Prostate gland (tissue), 2 donors: Measurements from ENCODE around the gene LAMB1. TPM values are rescaled to one million over a fixed set of nuclear protein-coding genes. Genes with fewer than 3 reads are reported as not detected.
A peak's percentile ranks its signal among the peaks of the same experiment; 100 is the strongest.
"Not testable (repeated sequence)": the region's sequence is repeated elsewhere in the genome, so short reads cannot be mapped to it uniquely, and the experiment has no call there.

Source experiments
- DNase-seq: peaks from one replicate; pipeline ENCODE4 v3.0.0-alpha.2; 2019; ENCODE audit warnings: low spot score
- H3K27ac ChIP-seq, 2 donors: fragments of 200-600 bp; sonication (generic); 2 replicates each; pipeline ENCODE4 v1.5.1; 2017 to 2019
- H3K27me3 ChIP-seq: fragments of 200-600 bp; sonication (generic); replicated peaks from 2 replicates; pipeline ENCODE4 v1.5.1; 2019; ENCODE audit not compliant: insufficient read depth
- H3K36me3 ChIP-seq, 2 donors: fragments of 200-600 bp; sonication (generic); 1 replicate in 1 of 2; 2 replicates in 1 of 2; pipeline versions ENCODE4 v1.5.1 to v1.8.1; 2017 to 2019
- H3K4me1 ChIP-seq: fragments of 200-600 bp; sonication (generic); replicated peaks from 2 replicates; pipeline ENCODE4 v1.5.1; 2019
- H3K4me3 ChIP-seq, 2 donors: fragments of 200-600 bp; sonication (generic); 2 replicates each; pipeline ENCODE4 v1.5.1; 2017 to 2019
- H3K9me3 ChIP-seq: fragments of 200-600 bp; sonication (generic); 2 replicates; pipeline ENCODE4 v1.5.1; 2017
- POLR2A ChIP-seq: fragments of 450-650 bp; IDR thresholded peaks from one replicate; pipeline ENCODE4 v1.6.1; 2016; ENCODE audit warnings: antibody characterized with exemption, mild to moderate bottlenecking
- POLR2AphosphoS5 ChIP-seq: sonication (generic); formaldehyde crosslinking; IDR thresholded peaks from one replicate; pipeline ENCODE4 v1.6.1; 2017; ENCODE audit warnings: antibody characterized with exemption
- WGBS: methylation state at CpG from one replicate; pipeline ENCODE4 v1.1.5; 2018; 5-methylcytosine and 5-hydroxymethylcytosine counted together
- intact Hi-C: fragments of 100-400 bp; cut with DNase I; formaldehyde crosslinking; loops from one replicate; pipeline ENCODE4 v1.14.2; 2022
- total RNA-seq, 2 donors: library from RNA; depleted of rRNA; stranded (reverse); fragments of >200 nt; gene quantifications; one replicate each; pipeline ENCODE4 v1.1.0, GENCODE V29; 2016
- TF ChIP-seq, protein P1 (sequence below), 4 experiments: fragments of 200-600 bp in 2 of 4; fragments of 450-650 bp in 2 of 4; sonication (generic) in 2 of 4; IDR thresholded peaks; 1 replicate in 3 of 4; 2 replicates in 1 of 4; pipeline ENCODE4 v1.5.1; 2016 to 2019; ENCODE audit warnings: antibody characterized with exemption in 4 of 4, mild to moderate bottlenecking in 2 of 4, moderate library complexity in 2 of 4

LAMB1 gene
- total RNA-seq, 2 donors from 2014 or later, result 15.5 to 64.1 TPM

- intact Hi-C loops, result no loop called here
- Histone ChIP-seq H3K27me3 (no peaks in the 10 kb centered on the region), H3K36me3 (no peaks in the 10 kb centered on the region), H3K4me1 (no peaks in the 10 kb centered on the region), H3K9me3 (no peaks in the 10 kb centered on the region), H3K27ac (no peak overlapping the region), H3K4me3 (no peak overlapping the region)
- no peak for TF ChIP-seq POLR2A
- TF ChIP-seq POLR2AphosphoS5, result no peak
- TF ChIP-seq, protein P1, sequence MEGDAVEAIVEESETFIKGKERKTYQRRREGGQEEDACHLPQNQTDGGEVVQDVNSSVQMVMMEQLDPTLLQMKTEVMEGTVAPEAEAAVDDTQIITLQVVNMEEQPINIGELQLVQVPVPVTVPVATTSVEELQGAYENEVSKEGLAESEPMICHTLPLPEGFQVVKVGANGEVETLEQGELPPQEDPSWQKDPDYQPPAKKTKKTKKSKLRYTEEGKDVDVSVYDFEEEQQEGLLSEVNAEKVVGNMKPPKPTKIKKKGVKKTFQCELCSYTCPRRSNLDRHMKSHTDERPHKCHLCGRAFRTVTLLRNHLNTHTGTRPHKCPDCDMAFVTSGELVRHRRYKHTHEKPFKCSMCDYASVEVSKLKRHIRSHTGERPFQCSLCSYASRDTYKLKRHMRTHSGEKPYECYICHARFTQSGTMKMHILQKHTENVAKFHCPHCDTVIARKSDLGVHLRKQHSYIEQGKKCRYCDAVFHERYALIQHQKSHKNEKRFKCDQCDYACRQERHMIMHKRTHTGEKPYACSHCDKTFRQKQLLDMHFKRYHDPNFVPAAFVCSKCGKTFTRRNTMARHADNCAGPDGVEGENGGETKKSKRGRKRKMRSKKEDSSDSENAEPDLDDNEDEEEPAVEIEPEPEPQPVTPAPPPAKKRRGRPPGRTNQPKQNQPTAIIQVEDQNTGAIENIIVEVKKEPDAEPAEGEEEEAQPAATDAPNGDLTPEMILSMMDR (IDR thresholded peaks at IDR 0.05), result no peak
- no peak for DNase-seq
These were observed 100.6 kb downstream of the LAMB1 start for GRCh38 chr7:107902381-107902780.

DNA sequence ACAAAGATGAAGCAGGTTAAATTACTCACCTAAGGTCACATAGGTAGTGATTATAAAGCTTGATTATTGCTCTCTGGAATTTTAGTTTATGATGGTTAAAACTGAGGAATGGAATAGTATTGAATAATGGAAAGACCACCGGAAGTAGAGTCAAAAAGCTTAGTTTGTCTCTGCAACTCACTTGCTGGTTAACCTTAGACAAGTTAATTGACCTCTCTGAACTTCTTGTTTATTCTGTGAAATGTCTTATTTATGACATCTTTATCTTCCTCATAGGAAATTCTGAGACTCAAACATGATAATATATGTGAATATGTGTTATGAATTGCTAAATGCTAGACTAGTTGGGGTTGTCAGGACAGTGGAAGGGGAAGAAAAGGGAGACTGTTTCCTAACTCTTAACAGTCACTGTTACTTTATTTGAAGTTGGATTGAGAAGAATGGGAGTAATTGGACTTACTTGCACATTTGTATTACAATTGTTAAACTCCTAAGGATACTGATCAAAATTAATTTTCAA, 102.4 kb downstream of the LAMB1 start:
- Histone ChIP-seq H3K36me3 (no peaks in the 10 kb centered on the region), H3K4me1 (no peaks in the 10 kb centered on the region), H3K4me3 (no peak overlapping the region), H3K27me3 (no peaks in the 10 kb centered on the region), H3K27ac (no peak overlapping the region), H3K9me3 (no peaks in the 10 kb centered on the region)
- TF ChIP-seq POLR2A (no peak), POLR2AphosphoS5 (no peak)
- TF ChIP-seq, protein P1 (IDR thresholded peaks at IDR 0.05), result no peak
- intact Hi-C loops, result no loop called here
- WGBS, result 79% methylated on average over 1 of the region's 1 CpG
- no peak for DNase-seq

DNA sequence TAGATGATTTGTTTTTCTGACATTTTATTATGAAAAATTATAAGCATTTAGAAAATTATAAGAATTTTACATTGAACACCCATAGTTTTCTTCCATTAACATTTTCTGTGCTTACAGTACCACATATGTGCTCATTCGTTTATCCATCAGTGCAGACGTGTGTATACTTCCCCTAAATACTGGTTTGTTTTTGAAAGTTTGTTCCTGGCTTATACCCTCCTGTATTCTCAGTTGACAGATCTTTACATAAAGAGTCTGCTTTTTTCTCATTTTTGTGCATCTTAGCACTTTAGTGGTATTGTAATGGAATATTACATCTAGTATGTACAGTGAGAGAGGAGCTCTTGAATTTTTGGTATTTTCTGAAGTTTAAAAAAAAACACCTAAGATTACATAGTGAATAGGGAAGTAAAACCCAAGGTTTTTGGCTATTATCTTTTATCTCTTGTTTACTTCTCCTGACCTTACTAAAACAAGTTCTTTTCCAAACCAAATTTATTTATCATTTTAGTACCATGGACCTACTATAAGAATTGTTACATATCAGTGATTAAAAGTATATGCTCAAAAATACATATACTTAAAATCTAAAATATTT, 103.9 kb downstream of the LAMB1 start:
- 64% methylated on average over 2 of the region's 2 CpGs for WGBS
- TF ChIP-seq POLR2AphosphoS5, result no peak
- TF ChIP-seq, protein P1 (IDR thresholded peaks at IDR 0.05), result no peak
- DNase-seq, result no peak
- Histone ChIP-seq H3K27ac (no peak overlapping the region), H3K36me3 (no peaks in the 10 kb centered on the region), H3K4me1 (no peaks in the 10 kb centered on the region), H3K9me3 (no peaks in the 10 kb centered on the region), H3K27me3 (no peaks in the 10 kb centered on the region), H3K4me3 (no peak overlapping the region)
- intact Hi-C loops, result no loop called here

- H3K27me3 ChIP-seq, H3K27ac ChIP-seq, H3K36me3 ChIP-seq, DNase-seq, H3K4me1 ChIP-seq, H3K9me3 ChIP-seq: not testable (repeated sequence)
- H3K4me3 ChIP-seq, result peak overlapping the region in 1 of 2 donors; percentile 80
- intact Hi-C loops, result loop anchor here (5.0 kb wide), 1 partner anchor 110 kb away; the partner anchor contains the start of gene LAMB1
- 90% methylated on average over 8 of the region's 8 CpGs for WGBS
These were observed 110.6 kb downstream of the LAMB1 start for GRCh38 chr7:107892367-107892741.

DNA sequence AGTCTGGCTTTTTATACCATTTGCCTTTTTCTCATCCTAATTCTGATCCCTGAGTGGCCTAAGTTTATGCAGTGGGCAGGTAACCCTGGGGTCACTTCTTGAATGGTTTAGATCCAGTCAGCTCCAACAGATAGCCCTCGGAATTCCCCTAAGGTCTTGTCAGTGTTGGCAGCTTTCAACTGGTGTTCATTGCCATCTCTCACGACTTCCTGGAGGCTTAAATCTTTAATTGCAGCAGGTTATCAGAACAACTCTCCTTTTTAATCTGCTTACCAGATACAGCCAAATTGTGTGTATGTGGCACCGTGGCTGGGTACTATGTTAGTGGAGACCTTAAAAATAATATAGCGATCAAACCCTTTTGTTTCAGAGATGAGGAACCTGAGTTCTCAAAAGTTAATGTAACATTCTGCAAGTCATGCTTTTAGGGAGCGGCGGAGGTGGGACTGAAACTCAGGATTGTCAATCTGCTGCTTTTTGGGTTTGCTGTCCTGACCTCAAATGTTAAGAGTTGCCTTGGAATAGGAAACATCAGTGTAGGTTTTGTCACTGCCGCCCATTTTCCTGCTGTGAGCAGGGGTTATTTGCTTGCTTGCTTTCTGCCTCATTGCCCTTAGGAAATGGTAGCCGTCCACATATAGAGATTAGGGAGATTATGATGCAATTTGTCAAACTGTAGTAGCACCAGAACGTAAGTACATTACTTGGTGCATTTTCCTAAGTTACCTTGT, 111.2 kb downstream of the LAMB1 start:
- no peak for DNase-seq
- 43% methylated on average over 9 of the region's 9 CpGs for WGBS
- Histone ChIP-seq H3K9me3 (no peaks in the 10 kb centered on the region), H3K27me3 (no peaks in the 10 kb centered on the region), H3K36me3 (no peaks in the 10 kb centered on the region), H3K4me1 (peaks cover 6% of the 10 kb centered on the region), H3K27ac (peak overlapping the region; percentile 90 to 91), H3K4me3 (peak overlapping the region; percentile 63 to 80)
- TF ChIP-seq POLR2A (no peak), POLR2AphosphoS5 (no peak)
- TF ChIP-seq, protein P1 (IDR thresholded peaks at IDR 0.05), result no peak
- intact Hi-C loops, result loop anchor here (5.0 kb wide), 1 partner anchor 110 kb away; the partner anchor contains the start of gene LAMB1
